IMR-90 (cell line): ENCODE measurements around the gene RAET1G. TPM values are rescaled to one million over a fixed set of nuclear protein-coding genes. Genes with fewer than 3 reads are reported as not detected.

Source experiments
- ATAC-seq: fragments of 200-7000 bp; cut with Tn5 transposase; 2 replicates; pipeline ENCODE4 v1.9.1; 2020; ENCODE audit warnings: low read depth, mild to moderate bottlenecking, moderate library complexity
- BruUV-seq: library from RNA; stranded (reverse); fragments of 400-500 nt; replicated peaks from 2 replicates; lab custom pipeline; 2021; lab: Mats Ljungman, UMichigan
- CTCF ChIA-PET: fragments of 300-600 bp; formaldehyde crosslinking; extraction: SDS; loops from one replicate; lab custom pipeline; 2021; ENCODE audit warnings: antibody characterized with exemption; lab: Yijun Ruan, JAX
- POLR2A ChIA-PET: fragments of 300-600 bp; sonication (Branson Sonifier 250); formaldehyde crosslinking; loops from one replicate; lab custom pipeline; 2022; ENCODE audit warnings: antibody characterized with exemption; ENCODE audit not compliant: unreplicated experiment; lab: Charles Lee
- DNase-seq: peaks from one replicate; pipeline ENCODE4 v3.0.0; 2013
- H2AFZ ChIP-seq: replicated peaks from 2 replicates; pipeline ENCODE3; 2013; ENCODE audit warnings: low read length, mild to moderate bottlenecking; ENCODE audit not compliant: poor library complexity
- H2AK5ac ChIP-seq: 2 replicates; pipeline ENCODE4 v1.6.1; 2013; ENCODE audit warnings: low read depth, low read length, inconsistent platforms
- H2AK9ac ChIP-seq: replicated peaks from 2 replicates; pipeline ENCODE3; 2013; ENCODE audit warnings: mild to moderate bottlenecking, low read depth, low read length, moderate library complexity; ENCODE audit not compliant: poor library complexity
- H2BK120ac ChIP-seq: 2 replicates; pipeline ENCODE4 v1.6.1; 2013; ENCODE audit warnings: low read depth, low read length, inconsistent platforms
- H2BK15ac ChIP-seq: 3 replicates; pipeline ENCODE4 v1.6.1; 2013; ENCODE audit warnings: low read depth, low read length, inconsistent platforms
- H2BK20ac ChIP-seq: 2 replicates; pipeline ENCODE4 v1.6.1; 2013; ENCODE audit warnings: low read depth, mild to moderate bottlenecking, inconsistent platforms, low read length, moderate library complexity
- H2BK5ac ChIP-seq: 2 replicates; pipeline ENCODE4 v1.6.1; 2013; ENCODE audit warnings: mild to moderate bottlenecking, low read depth, low read length, inconsistent platforms; ENCODE audit not compliant: poor library complexity, severe bottlenecking
- H3K14ac ChIP-seq: replicated peaks from 2 replicates; pipeline ENCODE4 v1.6.1; 2013; ENCODE audit warnings: low read depth, low read length, inconsistent platforms
- H3K18ac ChIP-seq: 2 replicates; pipeline ENCODE4 v1.6.1; 2013; ENCODE audit warnings: low read depth, low read length, control low read depth
- H3K23ac ChIP-seq: 2 replicates; pipeline ENCODE4 v1.6.1; 2013; ENCODE audit warnings: low read depth, low read length, inconsistent platforms
- H3K27ac ChIP-seq: 2 replicates; pipeline ENCODE4 v1.5.1; 2013; ENCODE audit warnings: mild to moderate bottlenecking, control low read depth, low read length; ENCODE audit not compliant: insufficient read depth
- H3K27me3 ChIP-seq: 2 replicates; pipeline ENCODE4 v1.6.1; 2013; ENCODE audit warnings: low read length; ENCODE audit not compliant: control insufficient read depth, insufficient read depth
- H3K36me3 ChIP-seq: 2 replicates; pipeline ENCODE4 v1.6.1; 2013; ENCODE audit warnings: low read length, mixed read lengths; ENCODE audit not compliant: control insufficient read depth, insufficient read depth
- H3K4ac ChIP-seq: 2 replicates; pipeline ENCODE4 v1.6.1; 2013; ENCODE audit warnings: low read depth, low read length, inconsistent platforms
- H3K4me1 ChIP-seq: 2 replicates; pipeline ENCODE4 v1.6.1; 2013; ENCODE audit warnings: low read length, mixed read lengths; ENCODE audit not compliant: control insufficient read depth, insufficient read depth
- H3K4me2 ChIP-seq: 2 replicates; pipeline ENCODE4 v1.6.1; 2013; ENCODE audit warnings: low read depth, mild to moderate bottlenecking, control low read depth, low read length, moderate library complexity
- H3K4me3 ChIP-seq: 2 replicates; pipeline ENCODE4 v1.5.1; 2013; ENCODE audit warnings: low read depth, mild to moderate bottlenecking, control low read depth, low read length, moderate library complexity; ENCODE audit not compliant: insufficient read depth
- H3K56ac ChIP-seq: 2 replicates; pipeline ENCODE4 v1.6.1; 2013; ENCODE audit warnings: low read length, inconsistent platforms; ENCODE audit not compliant: insufficient read depth; ENCODE audit errors: extremely low read depth
- H3K79me1 ChIP-seq, 2 experiments: 2 replicates each; pipeline ENCODE4 v1.6.1; 2013; ENCODE audit warnings: low read length in 2 of 2, inconsistent platforms in 1 of 2, low read depth in 1 of 2
- H3K9ac ChIP-seq: 2 replicates; pipeline ENCODE4 v1.6.1; 2013; ENCODE audit warnings: low read depth, low read length, control low read depth
- H3K9me1 ChIP-seq: 2 replicates; pipeline ENCODE4 v1.6.1; 2013; ENCODE audit warnings: low read length, inconsistent platforms; ENCODE audit not compliant: insufficient read depth
- H3K9me3 ChIP-seq: 2 replicates; pipeline ENCODE4 v1.6.1; 2013; ENCODE audit warnings: low read length; ENCODE audit not compliant: control insufficient read depth, insufficient read depth
- H4K20me1 ChIP-seq: 2 replicates; pipeline ENCODE4 v1.6.1; 2013; ENCODE audit warnings: low read length, inconsistent platforms; ENCODE audit not compliant: insufficient read depth
- H4K5ac ChIP-seq: 2 replicates; pipeline ENCODE4 v1.6.1; 2013; ENCODE audit warnings: mild to moderate bottlenecking, low read depth, low read length, control low read depth
- H4K8ac ChIP-seq, 2 experiments: 2 replicates each; pipeline ENCODE4 v1.6.1; 2013; ENCODE audit warnings: low read depth in 2 of 2, low read length in 2 of 2, control low read depth in 1 of 2, inconsistent platforms in 1 of 2
- H4K91ac ChIP-seq: 2 replicates; pipeline ENCODE4 v1.6.1; 2013; ENCODE audit warnings: low read depth, low read length, inconsistent platforms; ENCODE audit not compliant: insufficient read depth
- BHLHE40 ChIP-seq: fragments of 150-350 bp; IDR thresholded peaks from 2 replicates; pipeline ENCODE4 v1.6.1; 2016; ENCODE audit warnings: mild to moderate bottlenecking, low read depth, low read length
- CEBPB ChIP-seq: IDR thresholded peaks from 2 replicates; pipeline ENCODE4 v1.6.1; 2012; ENCODE audit warnings: low read depth, low read length, improper control_type of control experiment
- CHD1 ChIP-seq: IDR thresholded peaks from 2 replicates; pipeline ENCODE4 v1.6.1; 2012; ENCODE audit warnings: low read depth, low read length, improper control_type of control experiment
- CTCF ChIP-seq: conservative IDR thresholded peaks from 2 replicates; pipeline ENCODE4 v1.5.1; 2012; ENCODE audit warnings: mild to moderate bottlenecking, low read depth, low read length, improper control_type of control experiment
- ELK1 ChIP-seq: fragments of 150-350 bp; IDR thresholded peaks from 2 replicates; pipeline ENCODE4 v1.6.1; 2016; ENCODE audit warnings: low read depth, mild to moderate bottlenecking, low read length, moderate library complexity, borderline replicate concordance
- FOS ChIP-seq: fragments of 150-350 bp; IDR thresholded peaks from 2 replicates; pipeline ENCODE4 v1.6.1; 2016; ENCODE audit warnings: low read depth, low read length
- MAFK ChIP-seq: IDR thresholded peaks from 2 replicates; pipeline ENCODE4 v1.6.1; 2012; ENCODE audit warnings: low read depth, low read length, improper control_type of control experiment
- MAZ ChIP-seq: IDR thresholded peaks from 2 replicates; pipeline ENCODE4 v1.6.1; 2012; ENCODE audit warnings: low read depth, mild to moderate bottlenecking, low read length, improper control_type of control experiment, moderate library complexity, borderline replicate concordance
- MXI1 ChIP-seq: IDR thresholded peaks from 2 replicates; pipeline ENCODE4 v1.6.1; 2012; ENCODE audit warnings: low read depth, mild to moderate bottlenecking, low read length, moderate library complexity, borderline replicate concordance
- NFE2L2 ChIP-seq: fragments of 150-350 bp; IDR thresholded peaks from 2 replicates; pipeline ENCODE4 v1.6.1; 2016; ENCODE audit warnings: low read depth, mild to moderate bottlenecking, low read length
- POLR2A ChIP-seq: IDR thresholded peaks from 2 replicates; pipeline ENCODE4 v1.6.1; 2012; ENCODE audit warnings: mild to moderate bottlenecking, low read depth, low read length
- RAD21 ChIP-seq: IDR thresholded peaks from 2 replicates; pipeline ENCODE4 v1.6.1; 2012; ENCODE audit warnings: low read length, improper control_type of control experiment
- RCOR1 ChIP-seq: IDR thresholded peaks from 2 replicates; pipeline ENCODE4 v1.6.1; 2012; ENCODE audit warnings: mild to moderate bottlenecking, low read length, improper control_type of control experiment; ENCODE audit not compliant: insufficient replicate concordance
- RFX5 ChIP-seq: IDR thresholded peaks from 2 replicates; pipeline ENCODE4 v1.8.0; 2012; ENCODE audit warnings: low read depth, mild to moderate bottlenecking, low read length, moderate library complexity
- SMC3 ChIP-seq: fragments of 150-350 bp; IDR thresholded peaks from 2 replicates; pipeline ENCODE4 v1.6.1; 2016; ENCODE audit warnings: low read depth, mild to moderate bottlenecking, antibody characterized with exemption, low read length, moderate library complexity
- USF2 ChIP-seq: fragments of 150-350 bp; IDR thresholded peaks from 2 replicates; pipeline ENCODE4 v1.6.1; 2017; ENCODE audit warnings: mild to moderate bottlenecking, antibody characterized with exemption, low read length, low read depth
- whole genome bisulfite sequencing, 2 experiments: methylation state at CpG; one replicate each; pipeline versions ENCODE4 v1.1.5 to v1.1.7; 2013; ENCODE audit warnings: missing lambda C conversion rate in 2 of 2; ENCODE audit not compliant: insufficient read length in 1 of 2; ENCODE audit errors: extremely low coverage in 2 of 2; 5-methylcytosine and 5-hydroxymethylcytosine counted together
- dilution Hi-C: fragments of 300-500 bp; cut with HindIII; formaldehyde crosslinking; loops from one replicate; pipeline ENCODE4 v1.14.3; 2018; ENCODE audit warnings: low sequenced_read_pairs; ENCODE audit not compliant: unreplicated experiment
- in situ Hi-C: fragments of 300-500 bp; cut with MboI; formaldehyde crosslinking; loops from 3 replicates; pipeline ENCODE4 v1.14.3; 2019; ENCODE audit warnings: low sequenced_read_pairs, inconsistent platforms, mixed read lengths
- intact Hi-C: fragments of 100-400 bp; cut with micrococcal nuclease; formaldehyde crosslinking; loops from 2 replicates; pipeline ENCODE4 v1.10.0; 2022
- polyA plus RNA-seq, 3 experiments: library from polyadenylated mRNA; depleted of rRNA; stranded (reverse); fragments of >200 nt; gene quantifications; 2 replicates each; pipeline ENCODE4 v1.2.3, GENCODE V29; 2012; ENCODE audit warnings: low replicate concordance in 1 of 3
- total RNA-seq: library from RNA; depleted of rRNA; stranded (reverse); fragments of >200 nt; gene quantifications from 2 replicates; pipeline ENCODE4 v1.2.3, GENCODE V29; 2012

RAET1G gene
- total and polyA plus RNA-seq, 2 of the 4 experiments (the other 2 are of a cell fraction) = 1.3 to 4.2 TPM

GRCh38 chr6:149905911-149906371, 17.0 kb downstream of the RAET1G start:
- no peaks in the 10 kb centered on the region for H3K79me1 ChIP-seq
- no peak overlapping the region for H2AK9ac ChIP-seq
- CTCF ChIA-PET = no interaction called here
- POLR2A ChIA-PET = no interaction called here
- no peak overlapping the region for H3K4me2 ChIP-seq
- no peak for DNase-seq
- 64% methylated on average over 4 of the region's 6 CpGs; no CpG with 5 or more reads in 1 of the 2 experiments for WGBS, 2 experiments
- no peak overlapping the region for H3K23ac ChIP-seq
- H3K9me3 ChIP-seq = peaks cover 12% of the 10 kb centered on the region
- H3K18ac ChIP-seq = no peak overlapping the region
- no peak overlapping the region for H3K27ac ChIP-seq
- no peak overlapping the region for H2AK5ac ChIP-seq
- no TSS peak for BruUV-seq
- no peaks in the 10 kb centered on the region for H3K4me1 ChIP-seq
- H3K36me3 ChIP-seq = no peaks in the 10 kb centered on the region
- ATAC-seq = no peak
- intact Hi-C loops (no loop called here), dilution Hi-C loops (no loop called here), in situ Hi-C loops (no loop called here)
- H2BK120ac ChIP-seq = no peak overlapping the region
- H2BK5ac ChIP-seq = no peak overlapping the region
- no peaks in the 10 kb centered on the region for H4K20me1 ChIP-seq
- no peak overlapping the region for H2BK15ac ChIP-seq
- no peak for TF ChIP-seq MAFK
- no peak for TF ChIP-seq RCOR1
- TF ChIP-seq ELK1 = no peak
- no peak for TF ChIP-seq CHD1
- TF ChIP-seq CEBPB = no peak
- TF ChIP-seq POLR2A = no peak
- no peak for TF ChIP-seq FOS
- no peak for TF ChIP-seq BHLHE40
- no peak for TF ChIP-seq RAD21
- TF ChIP-seq RFX5 = no peak
- no peak for TF ChIP-seq CTCF
- TF ChIP-seq SMC3 = no peak
- no peak for TF ChIP-seq USF2
- no peak for TF ChIP-seq MXI1
- no peak for TF ChIP-seq NFE2L2
- no peak for TF ChIP-seq MAZ
- H3K9ac ChIP-seq = no peak overlapping the region
- H3K27me3 ChIP-seq = peaks cover 12% of the 10 kb centered on the region
- H3K4me3 ChIP-seq = no peak overlapping the region
- H3K14ac ChIP-seq = no peak overlapping the region
- H4K8ac ChIP-seq = no peak overlapping the region
- H3K4ac ChIP-seq = no peak overlapping the region
- H4K5ac ChIP-seq = no peak overlapping the region
- no peak overlapping the region for H4K91ac ChIP-seq
- no peak overlapping the region for H3K56ac ChIP-seq
- no peak overlapping the region for H2AFZ ChIP-seq
- H2BK20ac ChIP-seq = no peak overlapping the region
- no peaks in the 10 kb centered on the region for H3K9me1 ChIP-seq
